Measurements from ENCODE around the gene SLC28A2. TPM values are rescaled to one million over a fixed set of nuclear protein-coding genes. Genes with fewer than 3 reads are reported as not detected.
A peak's percentile ranks its signal among the peaks of the same experiment; 100 is the strongest.

SLC28A2 gene
- total RNA-seq (2011; cell fraction: chromatin; rRNA removed; ENCODE audit: low replicate concordance), result not detected in 2 replicates
- not detected in 2 replicates for total RNA-seq (2011; cell fraction: nucleolus; rRNA removed)
- not detected in 2 replicates for total RNA-seq (2011; cell fraction: nucleoplasm; rRNA removed)
- not detected in 2 replicates for total RNA-seq (2014; rRNA removed)
- total RNA-seq (2014; rRNA removed; fragmentation: Illumina TruSeq; extraction: Trizol), result not detected in 2 replicates
- not detected in 2 replicates for total RNA-seq (2015; rRNA removed; fragmentation: Illumina TruSeq; extraction: Trizol)
- total RNA-seq (2021), result not detected in 2 replicates
- not detected in 2 replicates for polyA plus RNA-seq (2011; rRNA removed)
- polyA plus RNA-seq (2011; cell fraction: cytosol; rRNA removed), result not detected in 2 replicates
- not detected in 2 replicates for polyA plus RNA-seq (2011; cell fraction: nucleus; rRNA removed)
- 0.06 and 0.07 TPM in 2 replicates for polyA plus RNA-seq (2012)
- polyA plus RNA-seq (2014; fragmentation: Illumina TruSeq; extraction: Trizol), result not detected in 2 replicates
- polyA plus RNA-seq (2014; fragmentation: Nextera tagmentation; extraction: Ambion mirVana), result under 1 TPM; 0.03 to 0.04 TPM
- polyA plus RNA-seq (2014; rRNA removed), result not detected in 2 replicates
- not detected in 2 replicates for polyA minus RNA-seq (2011; rRNA and poly(A)+ RNA removed)
- not detected in 2 replicates for polyA minus RNA-seq (2011; cell fraction: cytosol; rRNA and poly(A)+ RNA removed)
- not detected in 2 replicates for polyA minus RNA-seq (2011; cell fraction: nucleus; rRNA and poly(A)+ RNA removed)
- percentile 4 among the genes with signal in this experiment for Bru-seq, nascent RNA
- not detected for BruChase-seq, experiment 1, labeled RNA remaining after a 2-hour chase
- percentile 4 among the genes with signal in this experiment for BruChase-seq, experiment 2, labeled RNA remaining after a 6-hour chase
- long read RNA-seq, experiment 1, result 0 reads
- long read RNA-seq, experiment 2, result 0 reads
- long read RNA-seq, experiment 3, result 0 reads

- Histone ChIP-seq H3K4me3 (no peak within 1 kb of the TSS), H3K27ac (ENCODE audit: extremely low read depth, low read depth, low read length) (no peak within 1 kb of the TSS)
- 25% methylated on average over 15 of the region's 15 CpGs for WGBS (ENCODE audit: insufficient coverage, low coverage, missing lambda C conversion rate)
- TF ChIP-seq RBM17 (IDR thresholded peaks at IDR 0.05; ENCODE audit: borderline replicate concordance, low read depth, low read length), result no peak
- no peak for TF ChIP-seq SAFB (IDR thresholded peaks at IDR 0.05; ENCODE audit: borderline replicate concordance, low read depth, low read length)
- no peak for TF ChIP-seq POLR2H (tag; IDR thresholded peaks at IDR 0.05; ENCODE audit: low read depth)
- no peak for TF ChIP-seq PHTF2 (CRISPR knock-in tag; IDR thresholded peaks at IDR 0.05)
- TF ChIP-seq ZFP30 (CRISPR knock-in tag; IDR thresholded peaks at IDR 0.05; ENCODE audit: borderline replicate concordance), result no peak
- no peak for TF ChIP-seq ATF7 (IDR thresholded peaks at IDR 0.05)
- no peak for TF ChIP-seq TAF7 (tag; IDR thresholded peaks at IDR 0.05)
- no peak for TF ChIP-seq STAG1 (CRISPR knock-in tag; IDR thresholded peaks at IDR 0.05; ENCODE audit: borderline replicate concordance)
- no peak for TF ChIP-seq EHMT2 (IDR thresholded peaks at IDR 0.05)
- TF ChIP-seq SFPQ (IDR thresholded peaks at IDR 0.05; ENCODE audit: low read depth, low read length), result no peak
- TF ChIP-seq PHB2 (IDR thresholded peaks at IDR 0.05; ENCODE audit: low read depth), result no peak
- TF ChIP-seq PHF21A (IDR thresholded peaks at IDR 0.05; ENCODE audit: borderline replicate concordance, low read depth), result no peak
- no peak for TF ChIP-seq ZNF507 (tag; conservative IDR thresholded peaks at IDR 0.05)
These were observed at the start of gene SLC28A2 for GRCh38 chr15:45251888-45252287. SLC28A2 (plus strand) TSS chr15:45252234; CDS start chr15:45253216, 982 bp downstream.

More at GRCh38 chr15:45251888-45252287, at the start of gene SLC28A2:
- H3K79me2 ChIP-seq (ENCODE audit: control insufficient read depth, insufficient read depth, low read length), result no peaks in the 10 kb centered on the region
- H3K4me1 ChIP-seq (replicated peaks in 1 of 2; ENCODE audit: control insufficient read depth in 2 of 2, insufficient read depth in 2 of 2, low read length in 2 of 2), result no peaks in the 10 kb centered on the region
- H3K27me3 ChIP-seq (ENCODE audit: control insufficient read depth in 2 of 2, insufficient read depth in 2 of 2, low read length in 2 of 2), result no peaks in the 10 kb centered on the region
- POLR2A ChIA-PET, result no interaction called here
- no peak within 1 kb of the TSS for H3K9ac ChIP-seq (ENCODE audit: insufficient read depth in 1 of 2, low read depth in 2 of 2, low read length in 2 of 2)
- no peak within 1 kb of the TSS for H2AFZ ChIP-seq (ENCODE audit: low read depth, low read length)
- intact Hi-C loops (cut with micrococcal nuclease), result no loop called here
- DNase-seq (ENCODE audit: extremely low read depth in 1 of 4, low spot score in 3 of 4) (peak in 2 of 4 experiments; percentile 15 to 27), FAIRE-seq (no peak), ATAC-seq (no peak)
- no TSS peak for BruUV-seq (replicated peaks)
- no peaks in the 10 kb centered on the region for H3K9me3 ChIP-seq (replicated peaks; ENCODE audit: control insufficient read depth, insufficient read depth, low read depth, low read length)
- no peaks in the 10 kb centered on the region for H4K20me1 ChIP-seq (replicated peaks; ENCODE audit: control insufficient read depth, insufficient read depth, low read length)
- in situ Hi-C loops (cut with MboI), result no loop called here
- CTCF ChIA-PET (ENCODE audit: low intra/inter-chr PET ratio), result no interaction called here
- no peaks in the 10 kb centered on the region for H3K9me1 ChIP-seq (ENCODE audit: control insufficient read depth, insufficient read depth, low read length)
- no peaks in the 10 kb centered on the region for H3K36me3 ChIP-seq (ENCODE audit: control insufficient read depth, insufficient read depth, low read length)
- H3K4me2 ChIP-seq (ENCODE audit: insufficient read depth, low read length), result no peak within 1 kb of the TSS
